HG02938 (cell line): ENCODE data around the gene BBX.
A peak's percentile ranks its signal among the peaks of the same experiment; 100 is the strongest.
"Not testable (repeated sequence)": the region's sequence is repeated elsewhere in the genome, so short reads cannot be mapped to it uniquely, and the experiment has no call there.

Source experiments
- ATAC-seq: cut with Tn5 transposase; IDR thresholded peaks from one replicate; pipeline ENCODE4 v1.9.1; 2021; ENCODE audit warnings: mild to moderate bottlenecking, moderate library complexity; ENCODE audit not compliant: unreplicated experiment

BBX gene

DNA sequence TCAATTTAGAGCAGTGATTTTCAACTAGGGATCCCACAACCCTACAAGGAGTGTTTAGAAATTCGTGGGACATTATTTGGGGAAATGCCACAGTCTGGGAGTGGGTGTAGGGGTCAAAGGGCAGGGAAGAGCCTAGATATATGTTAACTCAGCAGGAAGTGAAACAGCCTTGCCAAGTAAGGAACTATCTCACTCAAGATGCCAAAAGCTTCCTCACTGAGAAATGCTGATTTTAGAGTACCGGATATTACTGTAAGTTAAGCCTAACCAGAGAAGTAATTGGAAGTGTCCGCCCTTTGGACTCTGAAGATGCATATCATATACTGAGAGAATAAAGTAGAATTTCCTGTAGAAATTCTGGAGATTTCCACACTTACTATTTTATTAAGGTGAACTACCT lies 158.6 kb downstream of the BBX start:
- ATAC-seq = no peak

DNA sequence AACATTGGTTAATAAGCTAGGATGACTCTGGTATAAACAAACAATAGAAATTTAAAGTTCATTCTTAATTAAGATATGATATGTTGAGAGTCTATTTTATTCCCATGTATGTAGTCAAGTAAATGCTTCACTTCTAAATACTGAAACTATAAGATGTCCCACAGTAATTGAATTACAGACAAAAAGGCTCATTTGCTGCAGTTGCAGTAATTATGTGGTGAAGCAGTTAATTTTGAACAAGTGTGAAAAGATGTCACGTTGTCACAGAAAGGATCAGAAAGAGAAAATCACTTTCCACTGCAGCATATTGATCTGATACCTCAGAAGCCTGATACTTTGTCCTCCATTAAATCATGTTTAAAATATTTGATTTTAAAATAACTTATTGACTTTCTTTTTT lies 159.8 kb downstream of the BBX start:
- ATAC-seq = no peak

DNA sequence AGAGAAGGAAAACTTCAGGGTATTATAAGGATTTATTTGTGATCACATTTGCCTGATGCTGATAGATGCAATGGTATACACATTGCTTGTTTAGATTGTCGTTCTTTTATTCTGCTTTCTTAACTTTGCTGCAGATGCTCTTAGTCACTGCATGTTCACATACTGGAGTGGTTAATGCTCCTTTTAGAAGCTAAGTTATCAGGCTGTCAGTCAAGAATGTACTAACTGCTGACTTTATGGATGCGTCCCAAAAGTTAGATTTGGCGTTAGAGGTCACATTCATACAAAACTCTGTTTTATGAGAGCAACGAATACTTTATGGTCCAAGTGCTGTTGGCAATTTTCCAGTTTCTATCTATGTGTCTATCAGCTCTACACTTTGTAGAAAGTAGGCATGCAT lies 160.7 kb downstream of the BBX start:
- ATAC-seq = no peak

DNA sequence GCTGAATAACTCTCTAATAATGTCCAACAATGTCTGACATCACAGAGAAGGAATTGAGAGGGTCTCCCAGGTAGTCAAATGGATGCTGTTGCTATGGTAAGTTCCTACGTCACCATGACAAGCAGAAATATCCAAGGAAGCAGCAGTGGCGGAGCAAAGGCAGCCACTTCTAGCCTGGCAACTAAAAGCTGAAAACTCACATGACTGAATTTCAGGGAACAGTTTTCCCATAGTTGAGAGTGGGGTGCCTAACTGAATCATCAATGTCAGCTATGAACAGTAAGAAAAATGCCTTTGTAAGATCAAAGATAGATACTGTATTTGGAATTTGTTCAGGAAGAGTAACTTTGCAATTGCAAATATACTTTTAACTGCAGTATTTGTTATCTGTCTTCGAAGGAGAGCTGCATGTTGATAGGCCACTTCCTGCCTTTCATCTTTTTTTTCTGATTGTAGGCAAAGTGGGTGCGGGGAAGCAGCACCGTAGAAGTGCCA lies 161.7 kb downstream of the BBX start:
- ATAC-seq = no peak

DNA sequence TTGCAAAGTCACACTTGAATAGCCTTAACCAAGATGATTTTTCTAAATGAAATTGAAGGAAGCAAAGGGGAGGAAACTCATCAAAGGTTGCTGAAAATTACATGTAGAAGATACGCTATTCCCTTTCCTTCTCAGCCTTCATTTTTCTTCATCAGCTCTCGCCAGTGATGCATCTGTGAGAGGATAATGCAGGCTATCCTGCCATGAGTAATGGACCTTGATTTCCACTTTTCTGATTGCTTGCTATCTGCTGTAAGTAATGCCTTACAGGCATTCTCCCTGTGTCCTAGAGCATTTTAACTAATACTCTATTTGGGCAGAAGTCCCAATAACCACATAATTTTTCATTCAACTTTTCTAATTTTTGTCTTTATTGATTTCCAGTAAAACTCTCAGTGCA lies 162.6 kb downstream of the BBX start:
- no peak for ATAC-seq

DNA sequence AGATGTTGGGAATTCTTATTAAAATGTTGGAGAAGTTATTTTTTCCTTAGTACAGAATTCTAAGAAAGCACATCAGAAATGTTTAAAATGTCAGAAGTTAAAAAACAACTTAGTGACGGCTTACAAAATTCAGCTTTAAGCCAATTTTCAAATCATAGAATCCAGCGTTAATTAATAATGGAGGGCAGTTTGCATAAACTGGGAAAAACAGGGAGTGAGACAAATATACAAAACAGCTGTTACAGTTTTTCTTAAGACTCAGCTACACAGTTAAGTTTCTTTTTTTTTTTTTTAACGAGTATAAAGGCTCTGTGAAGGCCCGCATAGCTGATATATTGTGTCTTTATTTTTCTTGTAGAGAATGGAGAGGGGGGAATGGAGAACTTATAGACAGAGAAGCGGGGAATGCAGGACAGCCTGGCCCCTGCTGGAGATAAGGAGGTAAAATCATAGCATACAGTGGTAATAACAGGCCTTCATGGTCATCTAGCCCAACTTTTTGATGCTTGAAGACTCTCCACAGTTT lies 164.4 kb downstream of the BBX start:
- no peak for ATAC-seq

DNA sequence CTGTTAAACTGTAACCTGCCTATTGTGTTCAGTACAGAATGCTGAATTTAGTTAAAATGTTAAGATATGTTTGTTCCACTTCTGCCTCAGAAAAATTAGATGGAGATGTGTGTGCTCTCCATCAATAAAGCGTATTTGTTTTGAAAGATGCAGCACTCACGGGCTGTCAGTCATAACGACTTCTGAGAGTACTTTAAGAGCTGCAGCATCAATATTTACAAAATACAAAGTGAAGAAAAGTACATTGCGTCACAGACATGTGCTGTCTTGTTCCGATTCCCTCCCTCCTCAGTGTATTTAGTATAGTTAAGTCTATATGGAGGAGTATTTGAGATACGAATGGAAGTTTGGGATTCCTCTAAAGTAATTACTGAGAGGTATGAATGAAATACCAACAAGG lies 166.6 kb downstream of the BBX start:
- no peak for ATAC-seq

DNA sequence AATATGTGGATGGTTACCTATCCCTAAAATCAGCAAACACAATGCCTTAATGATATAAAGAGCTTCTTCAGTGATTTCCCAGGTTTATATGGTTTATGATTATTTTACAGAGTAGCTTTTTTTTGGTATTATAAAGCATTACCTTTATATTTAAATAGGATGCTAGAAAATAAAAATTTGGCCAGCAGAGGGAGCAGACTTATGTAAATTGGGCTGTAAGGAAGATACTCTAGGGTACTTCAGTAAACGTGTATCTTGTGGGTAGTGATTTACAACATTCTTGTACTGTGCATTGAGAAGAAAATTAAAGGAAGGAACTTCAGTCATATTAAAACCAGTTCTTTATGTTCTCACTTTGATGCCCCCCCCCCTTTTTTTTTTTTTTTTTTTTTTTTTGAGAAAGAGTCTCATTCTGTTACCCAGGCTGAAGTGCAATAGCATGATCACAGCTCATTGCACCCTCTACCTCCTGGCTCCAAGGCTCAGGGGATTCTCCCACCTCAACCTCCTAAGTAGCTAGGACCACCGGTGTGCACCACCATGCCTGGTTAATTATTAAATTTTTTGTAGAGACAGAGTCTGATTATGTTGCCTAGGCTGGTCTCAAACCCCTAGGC lies 167.9 kb downstream of the BBX start:
- peak; percentile 81 for ATAC-seq

DNA sequence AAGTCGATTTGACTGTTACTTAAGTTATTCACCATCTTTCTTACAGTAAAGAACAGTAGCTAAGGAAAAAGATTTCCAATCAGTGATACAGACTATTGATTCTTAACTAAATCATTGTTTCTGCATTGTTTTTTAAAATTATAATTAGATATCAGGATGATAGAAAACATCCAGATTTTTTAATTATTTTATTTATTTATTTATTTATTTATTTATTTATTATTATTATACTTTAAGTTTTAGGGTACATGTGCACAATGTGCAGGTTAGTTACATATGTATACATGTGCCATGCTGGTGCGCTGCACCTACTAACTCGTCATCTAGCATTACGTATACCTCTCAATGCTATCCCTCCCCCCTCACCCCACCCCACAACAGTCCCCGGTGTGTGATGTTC lies 169.2 kb downstream of the BBX start:
- ATAC-seq = not testable (repeated sequence)

DNA sequence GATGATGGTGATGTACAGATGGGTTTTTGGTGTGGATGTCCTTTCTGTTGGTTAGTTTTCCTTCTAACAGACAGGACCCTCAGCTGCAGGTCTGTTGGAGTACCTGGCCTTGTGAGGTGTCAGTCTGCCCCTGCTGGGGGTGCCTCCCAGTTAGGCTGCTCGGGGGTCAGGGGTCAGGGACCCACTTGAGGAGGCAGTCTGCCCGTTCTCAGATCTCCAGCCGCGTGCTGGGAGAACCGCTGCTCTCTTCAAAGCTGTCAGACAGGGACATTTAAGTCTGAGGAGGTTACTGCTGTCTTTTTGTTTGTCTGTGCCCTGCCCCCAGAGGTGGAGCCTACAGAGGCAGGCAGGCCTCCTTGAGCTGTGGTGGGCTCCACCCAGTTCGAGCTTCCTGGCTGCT lies 174.6 kb downstream of the BBX start:
- ATAC-seq = not testable (repeated sequence)

DNA sequence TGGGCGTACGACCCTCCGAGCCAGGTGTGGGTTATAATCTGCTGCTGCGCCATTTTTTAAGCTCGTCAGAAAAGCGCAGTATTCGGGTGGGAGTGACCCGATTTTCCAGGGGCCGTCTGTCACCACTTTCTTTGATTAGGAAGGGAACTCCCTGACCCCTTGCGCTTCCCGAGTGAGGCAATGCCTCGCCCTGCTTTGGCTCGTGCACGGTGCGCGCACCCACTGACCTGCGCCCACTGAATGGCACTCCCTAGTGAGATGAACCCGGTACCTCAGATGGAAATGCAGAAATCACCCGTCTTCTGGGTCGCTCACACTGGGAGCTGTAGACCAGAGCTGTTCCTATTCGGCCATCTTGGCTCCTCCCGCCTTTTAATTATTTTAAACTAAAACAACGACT lies 175.1 kb downstream of the BBX start:
- not testable (repeated sequence) for ATAC-seq

DNA sequence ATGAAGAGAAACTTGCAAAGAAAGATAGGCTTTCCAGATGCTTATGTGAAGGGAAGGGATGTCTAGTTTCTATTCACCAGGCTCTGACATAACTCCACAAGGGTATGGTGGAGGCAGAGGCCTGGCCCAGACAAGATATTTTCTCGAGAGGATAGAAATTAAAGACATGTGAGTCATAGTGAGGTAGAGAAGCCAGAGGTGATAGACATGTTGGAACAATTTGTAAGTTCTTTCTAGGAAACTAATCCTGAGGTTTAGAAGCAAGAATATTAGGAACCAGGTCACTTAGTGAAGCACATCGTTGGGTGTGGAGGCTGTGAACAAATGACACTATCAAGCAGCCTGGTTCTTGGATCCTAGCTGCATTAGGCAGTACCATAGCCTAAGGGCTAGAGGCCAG lies 176.9 kb downstream of the BBX start:
- no peak for ATAC-seq

DNA sequence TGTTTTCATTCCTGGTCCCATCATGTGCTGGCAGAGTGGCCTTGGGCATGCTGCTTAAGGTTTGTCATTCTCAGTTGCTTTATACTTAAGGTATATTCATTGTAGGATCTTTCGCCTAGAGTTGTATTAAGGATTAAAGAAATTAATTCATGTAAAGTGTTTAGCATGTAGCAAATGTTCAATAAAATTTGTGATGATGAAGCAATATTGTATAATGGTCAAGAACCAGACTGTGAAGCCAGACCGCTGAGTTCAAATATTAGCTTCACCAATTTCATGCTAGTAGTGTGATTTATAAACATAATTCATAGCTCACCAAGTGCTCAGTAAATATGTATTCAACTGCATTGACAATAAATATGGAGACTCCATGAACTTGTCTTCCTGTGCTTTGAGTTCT lies 178.5 kb downstream of the BBX start:
- ATAC-seq = no peak

DNA sequence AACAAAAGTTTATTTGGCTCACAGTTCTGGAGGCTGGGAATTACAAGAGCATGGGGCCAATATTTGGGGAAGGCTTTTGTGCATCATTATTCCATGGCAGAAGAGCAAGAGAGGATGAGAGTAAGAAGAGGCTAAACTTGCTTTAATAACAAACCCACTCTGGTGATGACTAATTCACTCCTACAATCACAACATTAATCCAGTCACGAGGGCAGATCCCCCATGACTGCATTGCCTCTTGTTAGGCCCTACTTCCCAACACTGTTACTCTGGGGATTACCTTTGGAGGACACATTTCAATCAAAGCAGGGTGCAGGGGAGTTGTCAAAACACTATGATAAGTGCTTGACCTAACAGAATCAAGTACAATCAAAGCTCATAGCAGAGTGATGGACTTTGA lies 181.7 kb downstream of the BBX start:
- no peak for ATAC-seq

DNA sequence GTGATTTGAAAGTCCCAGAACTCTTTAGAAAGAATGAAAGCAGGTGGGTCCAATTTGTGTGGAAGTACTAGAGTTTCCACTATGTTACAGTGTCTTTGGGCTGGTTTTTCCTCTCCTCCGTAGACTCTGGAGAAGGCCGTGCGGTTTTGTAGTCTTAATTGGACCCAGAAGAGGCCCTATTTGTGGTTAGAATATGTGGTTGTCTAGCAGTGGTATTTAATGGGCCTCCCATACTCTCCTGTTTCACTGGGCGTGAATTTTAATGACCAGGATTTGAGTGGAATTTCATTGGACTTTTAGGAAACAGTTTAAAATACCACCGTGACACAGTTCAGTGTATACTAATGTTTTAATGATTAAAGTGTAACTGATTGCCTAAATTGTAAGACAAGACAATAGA lies 182.3 kb downstream of the BBX start:
- ATAC-seq = no peak

DNA sequence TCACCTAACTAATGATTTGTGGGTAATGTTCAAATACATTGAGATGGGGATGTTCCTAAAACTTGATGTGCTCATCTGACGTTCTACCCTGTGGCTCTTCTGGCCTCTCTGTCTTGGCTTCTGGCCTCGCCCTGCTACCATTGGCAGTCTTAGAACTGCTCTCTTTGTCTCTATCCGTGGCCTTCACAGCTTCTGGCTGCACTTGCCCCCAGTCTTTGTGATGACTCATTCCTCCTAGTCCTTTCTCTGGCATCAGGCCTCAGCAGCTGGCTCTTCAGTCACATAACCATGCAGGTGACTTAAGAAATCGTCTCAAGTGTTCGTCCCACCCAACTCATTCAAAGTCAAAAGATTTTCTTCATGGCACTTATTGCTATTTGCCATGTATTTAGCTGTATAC lies 188.1 kb downstream of the BBX start:
- ATAC-seq = no peak

DNA sequence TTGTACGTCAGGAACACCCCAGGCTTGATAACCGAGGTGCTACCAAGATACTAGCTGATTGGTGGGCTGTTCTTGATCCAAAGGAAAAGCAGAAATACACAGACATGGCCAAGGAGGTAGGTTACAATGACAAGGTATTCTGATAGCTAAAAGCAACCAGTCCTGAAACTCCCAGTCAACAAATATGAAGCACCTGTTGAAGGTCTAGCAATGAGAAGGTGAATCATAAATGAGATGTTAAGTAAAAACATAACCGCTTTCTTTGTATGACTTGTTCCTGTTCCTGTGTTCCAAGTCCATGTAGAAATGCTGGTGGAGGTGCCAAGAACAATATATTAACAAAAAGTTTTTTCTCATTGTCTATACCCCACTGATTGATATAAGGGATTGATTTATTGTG lies 194.0 kb downstream of the BBX start:
- ATAC-seq = no peak

DNA sequence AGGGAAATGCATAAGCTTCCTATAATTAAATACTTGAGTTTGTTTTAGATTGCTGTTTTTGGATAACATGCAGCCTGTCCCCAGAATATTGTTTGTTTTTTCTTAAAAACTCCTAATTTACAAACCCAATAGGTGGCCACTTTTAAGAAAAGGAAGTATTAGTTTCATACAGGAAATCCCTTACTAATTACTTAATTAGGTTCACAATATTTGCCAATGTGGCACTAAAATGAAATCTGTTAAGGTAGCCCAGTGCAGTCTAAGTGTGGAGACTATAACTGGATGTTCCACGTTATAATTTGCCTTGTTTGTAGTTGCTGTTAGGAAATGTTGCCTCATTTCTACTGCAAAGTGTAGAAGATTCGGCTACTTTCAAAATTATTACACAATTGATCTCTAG lies 195.8 kb downstream of the BBX start:
- no peak for ATAC-seq

DNA sequence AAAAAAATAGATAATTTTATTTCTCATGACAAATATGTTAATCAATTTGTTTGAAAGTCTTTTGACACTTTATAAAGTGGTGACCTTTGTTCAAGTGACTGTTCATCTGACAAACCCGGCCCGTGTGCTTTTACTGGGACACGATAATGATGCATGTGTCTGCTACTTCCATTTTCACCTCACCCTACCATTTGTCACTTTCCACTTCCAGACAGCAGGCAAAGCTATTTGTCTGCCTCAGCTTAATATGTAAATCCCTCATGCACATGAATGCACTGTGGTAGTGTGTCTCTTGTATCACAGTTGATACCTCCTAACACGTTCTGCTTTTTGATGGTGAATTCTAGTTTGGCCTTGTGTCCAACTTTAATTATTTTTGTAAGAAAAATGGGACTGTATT lies 204.3 kb downstream of the BBX start:
- ATAC-seq = no peak

DNA sequence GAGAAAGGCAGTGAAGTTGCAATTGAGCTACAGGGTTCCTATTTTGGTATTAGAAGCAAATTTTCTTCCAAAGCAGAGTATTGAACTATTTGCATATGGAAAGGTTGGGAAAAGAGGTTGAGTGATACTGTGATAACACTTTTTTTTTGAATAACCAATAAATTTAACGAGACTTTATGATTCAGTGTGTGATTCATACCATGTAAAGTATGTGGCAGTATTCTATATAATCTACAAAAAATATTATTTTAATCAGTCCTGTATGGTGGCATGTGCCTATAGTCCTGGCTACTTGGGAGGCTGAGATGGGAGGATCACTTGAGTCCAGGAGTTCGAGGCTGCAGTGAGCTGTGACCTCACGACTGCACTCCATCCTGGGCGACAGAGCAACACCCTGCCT lies 206.9 kb downstream of the BBX start:
- ATAC-seq = no peak

DNA sequence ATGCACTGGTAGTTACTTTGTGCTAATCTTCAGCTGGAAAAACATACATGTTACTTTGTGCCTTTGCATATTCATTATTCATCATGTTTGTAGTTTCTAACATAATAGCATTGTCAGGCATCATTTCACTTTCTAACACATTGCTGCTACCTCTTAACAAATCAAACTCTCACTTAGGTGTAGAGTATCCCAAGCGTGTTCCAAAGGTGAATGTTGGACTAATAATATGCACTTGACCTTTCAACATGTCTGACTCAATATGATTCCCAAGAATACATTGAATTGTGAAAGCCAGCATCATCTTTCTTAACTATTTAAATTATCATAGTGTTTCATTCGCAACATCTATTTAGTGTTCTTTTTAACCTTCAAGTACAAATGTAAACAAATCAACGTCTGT lies 211.6 kb downstream of the BBX start:
- ATAC-seq = no peak

DNA sequence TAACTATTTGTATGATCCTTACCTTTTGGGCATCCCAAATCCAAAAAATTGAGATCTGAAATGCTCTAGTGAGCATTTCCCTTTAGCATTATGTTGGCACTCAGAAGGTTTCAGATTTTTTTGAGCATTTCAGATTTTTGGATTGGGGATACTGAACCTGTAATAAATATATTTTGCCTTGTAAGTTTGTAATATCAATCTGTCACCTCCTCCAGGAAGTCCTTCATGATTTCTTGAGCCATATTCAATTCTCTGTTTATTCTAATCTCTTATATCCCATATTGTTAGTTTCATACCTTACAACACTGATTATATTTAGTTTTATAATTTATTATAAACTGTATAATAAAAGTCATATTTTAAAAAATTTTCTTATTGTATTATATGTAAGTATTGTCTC lies 215.2 kb downstream of the BBX start:
- no peak for ATAC-seq

DNA sequence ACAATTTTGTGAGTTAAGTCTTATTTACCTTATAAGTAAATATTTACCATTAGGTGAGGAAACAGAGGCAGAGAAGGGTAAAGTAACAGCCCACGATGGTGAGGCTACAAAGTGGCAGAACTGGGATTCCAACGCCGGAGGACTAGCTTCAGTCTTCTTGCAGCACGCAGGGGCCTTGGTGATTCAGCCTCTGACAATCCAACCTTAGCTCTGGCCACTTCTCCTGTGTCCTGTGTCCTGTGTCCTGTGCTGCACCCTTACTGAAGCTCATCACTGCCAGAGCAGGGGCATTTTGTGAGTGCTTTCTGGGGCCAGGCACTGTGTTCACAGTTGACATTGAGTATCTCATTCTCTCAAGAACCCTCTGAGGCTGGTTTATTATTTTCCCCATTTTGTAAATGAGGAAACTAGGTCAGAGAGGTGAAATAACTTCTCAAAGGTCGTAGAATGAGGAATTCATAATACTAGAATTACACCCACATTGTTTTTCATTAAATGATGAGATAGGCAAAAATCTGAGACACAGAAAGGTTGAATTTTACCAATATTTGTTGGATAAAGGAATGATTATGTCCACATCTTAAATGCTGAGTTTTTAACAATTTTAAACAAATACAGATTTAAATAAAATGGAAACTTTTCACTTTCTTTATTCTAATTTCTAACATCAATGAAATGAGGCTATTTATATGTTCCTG lies 215.9 kb downstream of the BBX start:
- ATAC-seq = no peak
